EH (cell line): ENCODE results near the gene RSPRY1.

Source experiments
- DNase-seq: peaks from one replicate; pipeline ENCODE4 v3.0.0-alpha.2; 2015; ENCODE audit warnings: low read depth

Gene RSPRY1

GRCh38 chr16:57152096-57153093, 33.7 kb upstream of the RSPRY1 start:
- DNase-seq, result no peak

- DNase-seq, result no peak
These were observed 32.3 kb upstream of the RSPRY1 start for GRCh38 chr16:57153841-57154240.

- DNase-seq, result no peak
These were observed 30.3 kb upstream of the RSPRY1 start for GRCh38 chr16:57155702-57156350.

- DNase-seq, result no peak
These were observed 29.8 kb upstream of the RSPRY1 start for GRCh38 chr16:57156351-57156703.

- no peak for DNase-seq
These were observed 28.6 kb upstream of the RSPRY1 start for GRCh38 chr16:57157533-57157932.

- no peak for DNase-seq
These were observed 26.7 kb upstream of the RSPRY1 start for GRCh38 chr16:57159447-57159846.

- DNase-seq, result no peak
These were observed 22.3 kb upstream of the RSPRY1 start for GRCh38 chr16:57163842-57164241.

- no peak for DNase-seq
These were observed 20.6 kb upstream of the RSPRY1 start for GRCh38 chr16:57165483-57165882.

- DNase-seq, result no peak
These were observed 20.2 kb upstream of the RSPRY1 start for GRCh38 chr16:57165938-57166337.

- no peak for DNase-seq
These were observed 19.7 kb upstream of the RSPRY1 start for GRCh38 chr16:57166451-57166850.

GRCh38 chr16:57166951-57167350, 19.2 kb upstream of the RSPRY1 start:
- DNase-seq, result no peak

GRCh38 chr16:57167538-57167937, 18.6 kb upstream of the RSPRY1 start:
- no peak for DNase-seq

GRCh38 chr16:57167953-57168352, 18.2 kb upstream of the RSPRY1 start:
- DNase-seq, result peak; percentile 76

GRCh38 chr16:57169327-57169726, 16.8 kb upstream of the RSPRY1 start:
- DNase-seq, result no peak

GRCh38 chr16:57172721-57173290, 13.3 kb upstream of the RSPRY1 start:
- DNase-seq, result no peak

GRCh38 chr16:57175896-57176295, 10.2 kb upstream of the RSPRY1 start:
- peak; percentile 44 for DNase-seq

- no peak for DNase-seq
These were observed 7.9 kb upstream of the RSPRY1 start for GRCh38 chr16:57178196-57178595.

- DNase-seq, result peak; percentile 43
These were observed 7.3 kb upstream of the RSPRY1 start for GRCh38 chr16:57178793-57179212.

- DNase-seq, result no peak
These were observed 6.8 kb upstream of the RSPRY1 start for GRCh38 chr16:57179215-57179828.

- no peak for DNase-seq
These were observed 2.0 kb upstream of the RSPRY1 start for GRCh38 chr16:57184113-57184512.

- DNase-seq, result no peak
These were observed 1.2 kb upstream of the RSPRY1 start for GRCh38 chr16:57184887-57185445.

- peak; percentile 73 for DNase-seq
These were observed 634 bp upstream of the RSPRY1 start for GRCh38 chr16:57185446-57185944.
